Testis (tissue), 3 donors: ENCODE results near the gene AAK1. TPM values are rescaled to one million over a fixed set of nuclear protein-coding genes. Genes with fewer than 3 reads are reported as not detected.
A peak's percentile ranks its signal among the peaks of the same experiment; 100 is the strongest.

Experiments
- DNase-seq: peaks from one replicate; pipeline ENCODE4 v3.0.0-alpha.2; 2019
- H3K27ac ChIP-seq, 2 donors: fragments of 200-600 bp; sonication (generic); one replicate each; pipeline ENCODE4 v1.5.1; 2019
- H3K27me3 ChIP-seq: fragments of 200-600 bp; sonication (generic); one replicate; pipeline ENCODE4 v1.5.1; 2019
- H3K36me3 ChIP-seq: fragments of 200-600 bp; sonication (generic); one replicate; pipeline ENCODE4 v1.5.1; 2017; ENCODE audit warnings: low read depth; ENCODE audit errors: missing control alignments
- H3K4me1 ChIP-seq: fragments of 200-600 bp; sonication (generic); one replicate; pipeline ENCODE4 v1.5.1; 2019
- H3K4me3 ChIP-seq, 2 donors: fragments of 200-600 bp; sonication (generic); one replicate each; pipeline ENCODE4 v1.5.1; 2017 to 2019
- H3K9me3 ChIP-seq: fragments of 200-600 bp; sonication (generic); one replicate; pipeline ENCODE4 v1.5.1; 2017
- CTCF ChIP-seq, 3 experiments: fragments of 450-650 bp in 2 of 3; fragments of 200-600 bp in 1 of 3; sonication (generic) in 1 of 3; IDR thresholded peaks; one replicate each; pipeline ENCODE4 v1.5.1; 2016 to 2019; ENCODE audit warnings: antibody characterized with exemption in 3 of 3, mild to moderate bottlenecking in 2 of 3, moderate library complexity in 1 of 3
- POLR2A ChIP-seq: fragments of 450-650 bp; IDR thresholded peaks from one replicate; pipeline ENCODE4 v1.6.1; 2017; ENCODE audit warnings: antibody characterized with exemption, mild to moderate bottlenecking, moderate library complexity
- WGBS, 2 donors: methylation state at CpG; one replicate each; pipeline ENCODE4 v1.1.5; 2018; 5-methylcytosine and 5-hydroxymethylcytosine counted together
- intact Hi-C: fragments of 100-400 bp; cut with DNase I; formaldehyde crosslinking; loops from one replicate; pipeline ENCODE4 v1.15.1; 2023; ENCODE audit warnings: low total_unique reads
- polyA plus RNA-seq: library from polyadenylated mRNA; stranded (reverse); fragments of 350-450 nt; fragmentation: Illumina TruSeq; extraction: RNeasy Lipid Tissue Mini Kit (QIAGEN cat#74804); gene quantifications from one replicate; pipeline ENCODE4 v1.2.3, GENCODE V29; 2014; ENCODE audit warnings: low read depth, low replicate concordance; ENCODE audit not compliant: insufficient read depth
- total RNA-seq, 2 donors: library from RNA; depleted of rRNA; stranded (reverse); fragments of >200 nt; gene quantifications; one replicate each; pipeline ENCODE4 v1.2.3, GENCODE V29; 2016

AAK1 gene
- total and polyA plus RNA-seq, 3 donors from 2014 or later: 20.3 to 62.1 (median 47.9) TPM

GRCh38 chr2:69642709-69643601 lies 584 bp downstream of the AAK1 start:
- peaks cover 29% of the 10 kb centered on the region for H3K4me1 ChIP-seq
- WGBS, 2 donors: 0 to 1% methylated on average over 34 to 51 of the region's 58 CpGs
- TF ChIP-seq POLR2A: no peak
- TF ChIP-seq CTCF (IDR thresholded peaks at IDR 0.05): no peak
- no peaks in the 10 kb centered on the region for H3K9me3 ChIP-seq
- peak overlapping the region; percentile 92 to 95 for H3K4me3 ChIP-seq
- H3K27me3 ChIP-seq: no peaks in the 10 kb centered on the region
- intact Hi-C loops: no loop called here
- peak; percentile 59 for DNase-seq
- no peaks in the 10 kb centered on the region for H3K36me3 ChIP-seq
- peak overlapping the region; percentile 93 to 98 for H3K27ac ChIP-seq

- no peaks in the 10 kb centered on the region for H3K36me3 ChIP-seq
- no peaks in the 10 kb centered on the region for H3K9me3 ChIP-seq
- intact Hi-C loops: no loop called here
- peaks cover 29% of the 10 kb centered on the region for H3K4me1 ChIP-seq
- no peak for DNase-seq
- WGBS, 2 donors: 15 to 22% methylated on average over 12 of the region's 12 CpGs
- peak overlapping the region; percentile 92 to 95 for H3K4me3 ChIP-seq
- H3K27me3 ChIP-seq: no peaks in the 10 kb centered on the region
- TF ChIP-seq POLR2A (no peak), CTCF (IDR thresholded peaks at IDR 0.05) (no peak)
- peak overlapping the region in 1 of 2 donors; percentile 98 for H3K27ac ChIP-seq
Measured at GRCh38 chr2:69641887-69642708, 1.4 kb downstream of the AAK1 start.

GRCh38 chr2:69641471-69641870 lies 2.1 kb downstream of the AAK1 start:
- TF ChIP-seq CTCF (IDR thresholded peaks at IDR 0.05) (no peak), POLR2A (no peak)
- peaks cover 29% of the 10 kb centered on the region for H3K4me1 ChIP-seq
- DNase-seq: no peak
- H3K4me3 ChIP-seq: peak overlapping the region in 1 of 2 donors; percentile 92
- H3K36me3 ChIP-seq: no peaks in the 10 kb centered on the region
- no peaks in the 10 kb centered on the region for H3K9me3 ChIP-seq
- WGBS, 2 donors: 58 to 61% methylated on average over 3 of the region's 3 CpGs
- intact Hi-C loops: no loop called here
- no peak overlapping the region for H3K27ac ChIP-seq
- H3K27me3 ChIP-seq: no peaks in the 10 kb centered on the region

- TF ChIP-seq CTCF (IDR thresholded peaks at IDR 0.05) (no peak), POLR2A (no peak)
- DNase-seq: no peak
Measured at GRCh38 chr2:69639266-69639665, 4.3 kb downstream of the AAK1 start.

More at GRCh38 chr2:69639266-69639665, 4.3 kb downstream of the AAK1 start:
- Histone ChIP-seq H3K4me1 (peaks cover 16% of the 10 kb centered on the region), H3K4me3 (no peak overlapping the region), H3K9me3 (no peaks in the 10 kb centered on the region), H3K27me3 (no peaks in the 10 kb centered on the region), H3K36me3 (no peaks in the 10 kb centered on the region), H3K27ac (no peak overlapping the region)
- 96 to 98% methylated on average over 2 of the region's 2 CpGs for WGBS, 2 donors
- intact Hi-C loops: no loop called here
